ENCODE data around the gene DOCK2.

Gene DOCK2

DNA sequence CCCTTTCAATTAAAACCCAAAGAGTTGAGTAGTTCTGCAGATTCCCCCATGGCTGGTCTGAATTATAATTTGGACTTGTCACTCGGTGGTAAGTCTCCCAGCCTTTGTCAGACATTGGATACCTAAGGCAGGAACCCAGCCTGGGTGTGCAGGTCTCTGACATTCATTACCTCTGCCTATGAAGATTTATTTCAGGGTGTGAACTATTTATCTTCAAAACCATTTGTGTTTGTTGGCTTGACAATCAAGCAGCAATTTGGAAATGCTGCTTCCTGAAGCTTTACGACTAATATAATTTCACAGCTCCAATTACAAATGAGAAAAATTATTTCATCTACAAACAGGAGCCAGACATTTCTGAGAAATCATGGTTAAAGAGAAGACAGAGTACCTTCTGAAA lies 160.5 kb downstream of the DOCK2 start:
- TF ChIP-seq CTCF (IDR thresholded peaks at IDR 0.05; ENCODE audit: low read depth, low read length), result no peak
- no peak overlapping the region for H3K4me3 ChIP-seq (replicated peaks in 1 of 2; ENCODE audit: low read depth in 2 of 2, low read length in 2 of 2)
- DNase-seq (ENCODE audit: low read depth in 2 of 2), result no peak

- DNase-seq (ENCODE audit: low read depth in 2 of 2), result no peak
- no peak overlapping the region for H3K4me3 ChIP-seq (replicated peaks in 1 of 2; ENCODE audit: low read depth in 2 of 2, low read length in 2 of 2)
- no peak for TF ChIP-seq CTCF (IDR thresholded peaks at IDR 0.05; ENCODE audit: low read depth, low read length)
Observed at GRCh38 chr5:169798438-169798837, 161.4 kb downstream of the DOCK2 start.

- no peak for DNase-seq (ENCODE audit: low read depth in 2 of 2)
- no peak for TF ChIP-seq CTCF (IDR thresholded peaks at IDR 0.05; ENCODE audit: low read depth, low read length)
- no peak overlapping the region for H3K4me3 ChIP-seq (replicated peaks in 1 of 2; ENCODE audit: low read depth in 2 of 2, low read length in 2 of 2)
Observed at GRCh38 chr5:169798906-169799660, 162.0 kb downstream of the DOCK2 start.

DNA sequence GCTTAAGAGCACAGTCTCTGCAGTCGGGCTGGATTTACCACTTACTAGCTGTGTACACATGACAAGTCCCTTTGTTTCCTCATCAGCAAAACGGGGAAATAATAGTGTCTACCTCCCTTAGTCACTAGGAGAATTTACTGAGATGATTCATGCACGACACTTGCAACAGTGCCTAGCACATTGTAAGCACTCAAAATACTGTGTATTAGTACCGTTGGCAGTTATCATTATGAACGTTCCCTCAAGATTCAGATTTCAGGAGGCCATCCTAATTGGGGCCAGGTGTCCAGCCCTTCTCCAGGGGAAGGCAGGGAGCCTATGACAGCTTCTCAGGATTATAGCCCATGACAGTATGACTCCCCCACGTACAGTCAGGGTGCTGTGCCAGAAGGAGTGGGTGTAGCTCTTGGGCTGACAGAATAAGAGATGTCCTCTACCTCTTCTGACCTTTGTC lies 164.3 kb downstream of the DOCK2 start:
- TF ChIP-seq CTCF (IDR thresholded peaks at IDR 0.05; ENCODE audit: low read depth, low read length), result no peak
- no peak overlapping the region for H3K4me3 ChIP-seq (replicated peaks in 1 of 2; ENCODE audit: low read depth in 2 of 2, low read length in 2 of 2)
- DNase-seq (ENCODE audit: low read depth in 2 of 2), result peak; percentile 45 to 89

DNA sequence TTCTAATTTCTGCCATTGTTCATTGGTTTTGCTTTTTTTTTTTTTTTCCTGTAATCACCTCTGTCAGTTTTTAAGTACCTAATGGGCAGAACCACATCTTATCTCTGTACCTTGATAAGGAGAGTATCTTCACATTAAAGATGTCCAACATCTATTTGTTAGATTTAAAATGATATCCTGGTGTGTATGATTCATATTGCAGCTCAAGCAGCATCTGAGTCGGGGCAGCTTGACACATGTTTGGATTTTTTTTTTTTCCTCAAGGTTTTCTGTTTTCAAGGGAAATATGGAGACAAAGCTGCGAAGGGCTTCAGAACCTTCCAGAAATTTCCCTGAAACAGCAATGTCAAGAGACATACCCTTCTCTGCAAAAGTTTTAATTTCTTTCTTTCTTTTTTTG lies 164.7 kb downstream of the DOCK2 start:
- no peak overlapping the region for H3K4me3 ChIP-seq (replicated peaks in 1 of 2; ENCODE audit: low read depth in 2 of 2, low read length in 2 of 2)
- DNase-seq (ENCODE audit: low read depth in 2 of 2), result peak; percentile 18 to 40
- no peak for TF ChIP-seq CTCF (IDR thresholded peaks at IDR 0.05; ENCODE audit: low read depth, low read length)

DNA sequence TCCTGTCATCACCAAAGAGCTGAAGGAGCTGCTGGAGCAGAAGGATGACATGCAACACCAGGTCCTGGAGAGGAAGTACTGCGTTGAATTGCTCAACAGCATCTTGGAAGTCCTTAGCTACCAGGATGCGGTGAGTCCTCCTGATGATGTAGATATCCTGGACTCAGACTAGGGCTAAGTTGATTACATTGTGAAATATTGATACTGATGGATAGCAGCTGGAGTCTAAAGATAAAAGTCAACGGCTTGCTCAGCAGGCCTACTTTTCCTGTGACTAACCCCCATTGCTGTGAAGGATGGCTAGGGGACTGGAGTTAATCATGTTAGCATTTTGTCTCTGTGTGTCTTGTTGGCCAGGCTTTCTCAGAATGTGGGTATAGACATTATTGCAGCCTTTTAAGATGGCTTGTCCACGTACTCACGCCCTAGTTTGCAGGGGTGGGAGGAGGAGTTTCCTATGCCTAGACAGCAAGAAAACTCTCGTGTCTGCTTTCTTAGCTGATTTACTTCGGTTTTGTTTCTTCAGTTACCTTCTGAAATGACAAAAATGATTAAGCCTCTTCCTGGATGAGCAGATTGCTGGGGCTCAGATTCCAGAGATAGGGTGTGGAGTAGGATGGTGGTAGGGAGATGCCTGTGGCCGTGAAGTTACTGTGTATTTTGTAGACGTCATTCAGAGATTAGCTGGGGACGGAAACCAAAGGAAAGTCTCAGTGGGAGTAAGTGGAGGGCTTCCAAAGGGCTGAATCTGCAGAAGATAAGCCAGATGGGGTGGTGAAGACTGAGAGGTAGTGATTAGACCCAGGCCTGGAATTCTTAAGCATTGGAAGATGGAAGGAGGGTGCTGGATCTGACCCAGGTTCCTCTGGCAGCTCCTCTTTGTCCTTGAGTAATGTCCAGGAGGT lies 166.3 kb downstream of the DOCK2 start:
- TF ChIP-seq CTCF (IDR thresholded peaks at IDR 0.05; ENCODE audit: low read depth, low read length), result no peak
- DNase-seq (ENCODE audit: low read depth in 2 of 2), result peak; percentile 98 to 99
- H3K4me3 ChIP-seq (replicated peaks in 1 of 2; ENCODE audit: low read depth in 2 of 2, low read length in 2 of 2), result no peak overlapping the region

Measured in cardiac fibroblast (primary cell).